HG03045 (cell line): ENCODE measurements around the gene DPP10.
"Not testable (repeated sequence)": the region's sequence is repeated elsewhere in the genome, so short reads cannot be mapped to it uniquely, and the experiment has no call there.

Experiments used
- ATAC-seq: cut with Tn5 transposase; IDR thresholded peaks from one replicate; pipeline ENCODE4 v1.9.1; 2021; ENCODE audit warnings: mild to moderate bottlenecking, moderate library complexity; ENCODE audit not compliant: unreplicated experiment

DPP10 gene

GRCh38 chr2:115389024-115389423 lies 946.6 kb downstream of the DPP10 start:
- no peak for ATAC-seq

GRCh38 chr2:115389898-115390565 lies 947.6 kb downstream of the DPP10 start:
- ATAC-seq: no peak

GRCh38 chr2:115396579-115396978 lies 954.1 kb downstream of the DPP10 start:
- no peak for ATAC-seq

GRCh38 chr2:115400940-115401339 lies 958.5 kb downstream of the DPP10 start:
- no peak for ATAC-seq

GRCh38 chr2:115412501-115412900 lies 970.1 kb downstream of the DPP10 start:
- no peak for ATAC-seq

- ATAC-seq: no peak
Observed at GRCh38 chr2:115413791-115414190, 971.4 kb downstream of the DPP10 start.

- no peak for ATAC-seq
Observed at GRCh38 chr2:115414466-115414865, 972.0 kb downstream of the DPP10 start.

- ATAC-seq: no peak
Observed at GRCh38 chr2:115422004-115422634, 979.7 kb downstream of the DPP10 start.

- no peak for ATAC-seq
Observed at GRCh38 chr2:115427436-115427835, 985.0 kb downstream of the DPP10 start.

- ATAC-seq: not testable (repeated sequence)
Observed at GRCh38 chr2:115440746-115441145, 998.3 kb downstream of the DPP10 start.

GRCh38 chr2:115443539-115444185 lies 1001.2 kb downstream of the DPP10 start:
- ATAC-seq: no peak

GRCh38 chr2:115460008-115460407 lies 1017.6 kb downstream of the DPP10 start:
- ATAC-seq: no peak

GRCh38 chr2:115480741-115481140 lies 1038.3 kb downstream of the DPP10 start:
- ATAC-seq: no peak

GRCh38 chr2:115481842-115482241 lies 1039.4 kb downstream of the DPP10 start:
- ATAC-seq: no peak

GRCh38 chr2:115483666-115484065 lies 1041.2 kb downstream of the DPP10 start:
- no peak for ATAC-seq

GRCh38 chr2:115484486-115484885 lies 1042.0 kb downstream of the DPP10 start:
- ATAC-seq: no peak

- ATAC-seq: no peak
Observed at GRCh38 chr2:115484983-115485382, 1042.5 kb downstream of the DPP10 start.

- no peak for ATAC-seq
Observed at GRCh38 chr2:115491186-115491793, 1048.8 kb downstream of the DPP10 start.

- ATAC-seq: no peak
Observed at GRCh38 chr2:115505331-115505730, 1062.9 kb downstream of the DPP10 start.

GRCh38 chr2:115520727-115521126 lies 1078.3 kb downstream of the DPP10 start:
- ATAC-seq: no peak

- no peak for ATAC-seq
Observed at GRCh38 chr2:115524452-115524851, 1082.0 kb downstream of the DPP10 start.

GRCh38 chr2:115529627-115530026 lies 1087.2 kb downstream of the DPP10 start:
- no peak for ATAC-seq
